Measurements from ENCODE around the gene LGALS7B. TPM values are rescaled to one million over a fixed set of nuclear protein-coding genes. Genes with fewer than 3 reads are reported as not detected.
A peak's percentile ranks its signal among the peaks of the same experiment; 100 is the strongest.

LGALS7B gene
- total and polyA plus RNA-seq, 2 experiments from 2014 or later, result 2.4 to 6.6 TPM

- no peak overlapping the region for H3K4me3 ChIP-seq
- H3K27me3 ChIP-seq (ENCODE audit: insufficient read depth), result no peaks in the 10 kb centered on the region
- peaks cover 5% of the 10 kb centered on the region for H3K79me2 ChIP-seq (replicated peaks; ENCODE audit: insufficient read depth)
- no peaks in the 10 kb centered on the region for H3K9me3 Mint-ChIP-seq
- H3K36me3 Mint-ChIP-seq (ENCODE audit: low read depth), result peaks cover 69% of the 10 kb centered on the region
- H3K4me2 ChIP-seq, result no peak overlapping the region
- peaks cover 7% of the 10 kb centered on the region for H3K4me1 Mint-ChIP-seq
- peaks cover 23% of the 10 kb centered on the region for H3K27me3 Mint-ChIP-seq (ENCODE audit: insufficient read depth, low read depth, poor library complexity)
- peaks cover 26% of the 10 kb centered on the region for H4K20me1 ChIP-seq (replicated peaks; ENCODE audit: insufficient read depth)
- H3K4me3 Mint-ChIP-seq, result no peak overlapping the region
- H3K4me1 ChIP-seq (ENCODE audit: insufficient read depth), result peaks cover 11% of the 10 kb centered on the region
- H3K27ac Mint-ChIP-seq, result 0 out of 2 replicates have a peak overlapping the region, but pooled peaks have one; percentile 56
- H3K9me2 ChIP-seq (ENCODE audit: insufficient read depth), result no peaks in the 10 kb centered on the region
- H3F3A ChIP-seq (replicated peaks; ENCODE audit: low read depth), result peaks cover 81% of the 10 kb centered on the region
- peaks cover 47% of the 10 kb centered on the region for H3K36me3 ChIP-seq (ENCODE audit: insufficient read depth)
- ATAC-seq (no peak), DNase-seq (ENCODE audit: low spot score) (no peak)
- no peak for TF ChIP-seq STAT1 (IDR thresholded peaks at IDR 0.05; ENCODE audit: unreplicated experiment)
- TF ChIP-seq ETS1 (IDR thresholded peaks at IDR 0.05), result no peak
- no peak for TF ChIP-seq NANOG (IDR thresholded peaks at IDR 0.05; ENCODE audit: borderline replicate concordance)
- TF ChIP-seq ZNF331 (CRISPR knock-in tag; IDR thresholded peaks at IDR 0.05; ENCODE audit: low read depth), result no peak
- no peak for TF ChIP-seq REST (IDR thresholded peaks at IDR 0.05; ENCODE audit: unreplicated experiment)
- TF ChIP-seq ZNF114 (CRISPR knock-in tag; IDR thresholded peaks at IDR 0.05), result no peak
- TF ChIP-seq JUNB (IDR thresholded peaks at IDR 0.05; ENCODE audit: unreplicated experiment), result no peak
- TF ChIP-seq POLR2AphosphoS5 (IDR thresholded peaks at IDR 0.05; ENCODE audit: low read depth), result no peak
- no peak for TF ChIP-seq CREB1 (CRISPR knock-in tag; IDR thresholded peaks at IDR 0.05; ENCODE audit: low read depth)
- no peak for TF ChIP-seq ZNF462 (CRISPR knock-in tag; IDR thresholded peaks at IDR 0.05)
- TF ChIP-seq EZH2phosphoT487 (IDR thresholded peaks at IDR 0.05; ENCODE audit: unreplicated experiment), result no peak
- TF ChIP-seq CTCF (conservative IDR thresholded peaks at IDR 0.05; ENCODE audit: low read depth in 2 of 2), result no peak
- TF ChIP-seq EZH2 (IDR thresholded peaks at IDR 0.05; ENCODE audit: low read depth, unreplicated experiment), result no peak
- H3K27ac ChIP-seq (ENCODE audit: low read depth), result peak overlapping the region; percentile 80
- H2AFZ ChIP-seq, result no peak overlapping the region
These were observed 47.4 kb downstream of the LGALS7B start for GRCh38 chr19:38836159-38836982.
